VCaP (cell line): Measurements from ENCODE around the gene DDX25.

Experiments used
- H3K27ac ChIP-seq: fragments of 450-650 bp; 2 replicates; pipeline ENCODE4 v1.5.1; 2017
- TF ChIP-seq, protein P1 (sequence below): fragments of 450-650 bp; conservative IDR thresholded peaks from 2 replicates; pipeline ENCODE4 v1.5.1; 2017; ENCODE audit warnings: mild to moderate bottlenecking, moderate library complexity

The DDX25 gene

DNA sequence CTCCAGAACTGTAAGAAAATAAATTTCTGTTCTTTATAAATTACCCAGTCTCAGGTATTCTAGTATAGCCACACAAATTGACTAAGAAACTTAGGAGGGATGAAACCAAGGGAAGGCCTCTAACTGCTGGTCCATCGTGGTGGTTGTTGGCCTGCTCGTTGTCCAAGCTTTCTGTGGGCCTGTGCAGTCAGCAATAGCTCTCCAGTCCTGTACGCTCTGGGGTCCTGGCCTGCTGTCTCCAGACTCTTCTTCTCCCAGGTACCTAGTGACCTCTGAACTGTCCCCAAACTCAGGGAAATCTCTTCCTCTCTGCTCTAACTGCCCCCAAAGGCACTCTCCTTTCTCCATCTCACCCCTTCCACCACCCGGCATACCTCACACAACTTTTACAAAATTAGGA lies 35.8 kb downstream of the DDX25 start:
- H3K27ac ChIP-seq = no peak overlapping the region
- TF ChIP-seq, protein P1, sequence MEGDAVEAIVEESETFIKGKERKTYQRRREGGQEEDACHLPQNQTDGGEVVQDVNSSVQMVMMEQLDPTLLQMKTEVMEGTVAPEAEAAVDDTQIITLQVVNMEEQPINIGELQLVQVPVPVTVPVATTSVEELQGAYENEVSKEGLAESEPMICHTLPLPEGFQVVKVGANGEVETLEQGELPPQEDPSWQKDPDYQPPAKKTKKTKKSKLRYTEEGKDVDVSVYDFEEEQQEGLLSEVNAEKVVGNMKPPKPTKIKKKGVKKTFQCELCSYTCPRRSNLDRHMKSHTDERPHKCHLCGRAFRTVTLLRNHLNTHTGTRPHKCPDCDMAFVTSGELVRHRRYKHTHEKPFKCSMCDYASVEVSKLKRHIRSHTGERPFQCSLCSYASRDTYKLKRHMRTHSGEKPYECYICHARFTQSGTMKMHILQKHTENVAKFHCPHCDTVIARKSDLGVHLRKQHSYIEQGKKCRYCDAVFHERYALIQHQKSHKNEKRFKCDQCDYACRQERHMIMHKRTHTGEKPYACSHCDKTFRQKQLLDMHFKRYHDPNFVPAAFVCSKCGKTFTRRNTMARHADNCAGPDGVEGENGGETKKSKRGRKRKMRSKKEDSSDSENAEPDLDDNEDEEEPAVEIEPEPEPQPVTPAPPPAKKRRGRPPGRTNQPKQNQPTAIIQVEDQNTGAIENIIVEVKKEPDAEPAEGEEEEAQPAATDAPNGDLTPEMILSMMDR = no peak

DNA sequence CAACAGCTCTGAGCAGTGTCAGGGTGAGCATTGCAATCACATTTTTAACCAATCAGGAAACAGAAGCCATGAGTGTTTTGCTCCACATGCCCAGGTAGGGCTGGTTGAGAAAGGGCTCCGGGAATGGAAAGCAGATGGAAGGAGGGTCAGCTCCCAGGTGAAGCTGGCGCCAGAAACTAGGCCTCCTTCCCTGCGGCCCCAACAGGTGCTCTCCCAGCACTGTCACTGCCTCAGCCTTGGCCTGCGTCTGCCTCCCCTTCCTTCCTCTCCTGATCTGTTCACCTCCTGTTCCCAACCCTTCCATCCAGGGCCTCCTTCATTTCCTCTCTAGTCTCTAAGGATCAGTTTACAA lies 36.9 kb downstream of the DDX25 start:
- TF ChIP-seq, protein P1 = no peak
- no peak overlapping the region for H3K27ac ChIP-seq

DNA sequence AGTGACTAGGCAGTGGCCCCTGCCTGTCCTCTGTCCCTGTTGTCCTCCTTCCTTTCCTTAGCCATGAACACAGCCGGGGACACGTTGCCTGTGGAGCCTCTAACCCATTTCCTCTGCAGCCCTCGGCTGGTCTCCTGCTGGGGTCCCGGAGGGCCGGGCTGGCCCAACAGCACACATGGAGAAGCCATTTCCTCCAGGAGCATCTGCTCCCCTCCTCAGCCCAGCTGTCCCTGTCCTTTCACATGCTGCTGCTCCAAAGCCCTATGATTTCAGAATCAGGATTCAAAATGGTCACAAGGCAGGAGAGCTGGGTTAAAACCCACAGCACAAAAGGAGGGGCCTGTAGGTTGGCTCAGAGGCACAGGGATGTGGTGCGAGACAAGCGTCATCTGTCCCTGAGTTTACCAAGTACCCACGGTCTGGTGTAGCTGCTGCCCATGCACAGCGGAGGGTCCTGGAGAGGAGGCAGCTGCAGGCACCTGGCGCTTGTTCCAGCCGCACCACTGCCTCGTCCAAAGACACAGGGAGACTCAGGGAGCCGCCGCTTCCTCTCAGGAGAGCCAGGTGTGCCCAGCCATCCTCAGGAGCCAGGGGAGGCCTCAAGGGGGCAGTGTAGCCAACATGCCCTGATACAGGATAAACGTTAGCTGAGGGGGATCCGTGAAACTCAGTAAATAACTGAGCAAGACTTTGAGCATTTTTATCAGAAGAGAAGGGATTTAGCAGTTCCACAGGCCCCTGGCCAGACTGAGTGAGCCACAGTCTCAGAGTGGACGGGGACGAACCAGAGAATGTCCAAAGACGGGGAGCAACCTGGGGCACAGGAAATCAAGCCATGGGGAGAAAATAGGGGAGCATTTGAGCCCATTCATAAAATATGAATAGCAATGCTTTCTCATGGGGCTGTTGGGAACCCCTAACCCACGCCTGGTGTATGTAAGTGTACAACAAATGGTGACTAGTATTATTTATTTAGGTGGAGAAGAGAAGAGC lies 37.6 kb downstream of the DDX25 start:
- H3K27ac ChIP-seq = no peak overlapping the region; the same call in 1 of the 2 replicates
- TF ChIP-seq, protein P1 = peak; percentile 93

DNA sequence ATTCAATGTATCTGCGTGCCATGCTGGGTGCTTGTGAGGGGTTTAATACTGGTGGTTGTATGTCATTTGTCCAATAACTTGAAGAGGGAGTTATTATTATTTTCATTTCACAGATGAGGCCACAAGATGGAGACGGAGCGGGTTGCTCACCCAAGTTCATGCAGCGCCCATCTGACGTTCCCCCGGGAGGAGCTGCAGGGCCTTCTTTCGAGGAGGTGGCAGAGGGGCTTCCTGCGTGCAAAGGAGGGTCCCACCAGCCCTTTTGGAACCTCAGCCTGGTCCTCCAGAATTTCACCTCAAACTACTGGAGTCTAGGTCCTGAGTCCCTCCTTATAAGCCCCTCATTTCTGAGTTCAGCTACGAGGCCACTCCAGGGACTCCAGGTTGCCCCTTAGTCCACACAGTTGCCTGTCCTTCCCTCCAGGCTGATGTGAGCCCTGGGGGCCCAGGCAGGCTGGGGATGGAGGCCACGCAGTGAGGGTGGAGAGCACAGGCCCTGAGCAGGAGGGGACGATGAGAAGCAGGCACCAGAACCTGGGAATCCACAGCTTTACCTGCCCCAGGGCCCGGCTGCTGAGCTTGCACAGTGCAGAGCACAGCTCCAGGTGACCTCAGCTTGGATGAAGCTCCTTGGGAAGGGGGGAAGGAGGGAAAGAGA lies 38.6 kb downstream of the DDX25 start:
- H3K27ac ChIP-seq = no peak overlapping the region
- TF ChIP-seq, protein P1 = no peak

DNA sequence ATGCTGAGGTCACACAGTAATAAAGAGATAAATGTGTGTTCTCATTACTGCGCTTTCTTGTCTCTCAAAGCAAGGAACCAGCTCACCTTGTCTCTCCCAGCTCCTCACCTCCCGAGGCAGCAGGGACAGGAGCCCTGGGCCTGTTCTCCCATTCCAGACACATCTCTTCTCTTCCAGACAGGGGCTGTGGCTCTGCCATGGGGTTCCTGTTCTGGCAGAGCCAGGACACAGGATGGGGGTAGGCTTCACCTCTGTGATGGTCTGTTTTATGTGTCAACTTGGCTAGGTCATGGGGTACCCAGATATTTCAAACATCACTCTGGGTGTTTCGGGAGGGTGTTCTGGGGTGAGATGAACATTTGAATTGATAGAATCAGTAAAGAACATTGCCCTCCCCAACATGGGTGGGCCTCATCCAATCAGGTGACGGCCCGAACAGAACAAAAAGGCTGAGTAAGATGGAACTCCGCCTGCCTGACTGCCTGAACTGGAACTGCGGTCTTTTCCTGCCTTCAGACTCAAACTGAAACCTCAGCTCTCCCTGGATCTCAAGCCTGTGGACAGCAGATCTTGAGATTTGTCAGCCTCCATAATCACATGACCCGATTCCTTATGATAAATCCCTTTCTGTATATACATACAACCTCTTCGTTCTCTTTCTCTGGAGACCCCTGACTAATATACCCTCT lies 39.5 kb downstream of the DDX25 start:
- H3K27ac ChIP-seq = no peak overlapping the region
- TF ChIP-seq, protein P1 = no peak

DNA sequence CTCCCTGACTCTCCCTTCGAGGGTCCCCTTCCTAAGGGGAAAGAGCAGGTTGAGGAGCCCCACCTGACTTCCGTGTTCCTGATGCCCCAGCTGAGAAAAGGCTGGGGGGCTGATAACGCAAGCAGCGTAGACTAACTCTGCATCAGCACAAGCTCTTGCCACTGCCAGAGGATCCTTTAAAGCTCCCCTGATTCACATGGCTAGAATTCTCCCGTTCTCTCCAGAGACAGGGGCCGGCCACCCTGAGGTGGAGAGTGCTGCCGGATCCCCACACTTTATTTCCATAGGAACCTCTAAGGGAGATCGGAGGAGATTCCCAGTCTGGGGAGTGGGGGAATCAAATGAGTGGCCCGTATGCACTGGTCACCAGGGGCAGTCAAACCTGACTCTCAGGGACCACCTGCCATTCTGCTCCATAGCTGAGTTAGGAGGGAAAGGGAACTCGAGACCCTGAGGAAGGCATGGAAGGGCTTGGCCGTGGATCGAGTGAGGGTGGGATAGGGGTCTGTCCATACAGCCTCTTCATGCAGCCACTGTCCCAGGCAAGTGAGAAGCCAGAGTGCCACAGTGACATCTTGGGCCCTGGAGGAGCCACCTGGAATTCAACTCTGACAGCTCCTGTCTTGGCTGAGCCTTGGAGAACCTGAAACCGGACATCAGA lies 40.2 kb downstream of the DDX25 start:
- TF ChIP-seq, protein P1 = no peak
- H3K27ac ChIP-seq = no peak overlapping the region
